HPDE6-E6E7 (cell line): ENCODE results near the gene TSGA10.
"Not testable (repeated sequence)": the region's sequence is repeated elsewhere in the genome, so short reads cannot be mapped to it uniquely, and the experiment has no call there.

ENCODE experiments used
- DNase-seq: peaks from one replicate; pipeline ENCODE4 v3.0.0; 2011; ENCODE audit warnings: missing footprints; ENCODE audit errors: extremely low spot score

Gene TSGA10

DNA sequence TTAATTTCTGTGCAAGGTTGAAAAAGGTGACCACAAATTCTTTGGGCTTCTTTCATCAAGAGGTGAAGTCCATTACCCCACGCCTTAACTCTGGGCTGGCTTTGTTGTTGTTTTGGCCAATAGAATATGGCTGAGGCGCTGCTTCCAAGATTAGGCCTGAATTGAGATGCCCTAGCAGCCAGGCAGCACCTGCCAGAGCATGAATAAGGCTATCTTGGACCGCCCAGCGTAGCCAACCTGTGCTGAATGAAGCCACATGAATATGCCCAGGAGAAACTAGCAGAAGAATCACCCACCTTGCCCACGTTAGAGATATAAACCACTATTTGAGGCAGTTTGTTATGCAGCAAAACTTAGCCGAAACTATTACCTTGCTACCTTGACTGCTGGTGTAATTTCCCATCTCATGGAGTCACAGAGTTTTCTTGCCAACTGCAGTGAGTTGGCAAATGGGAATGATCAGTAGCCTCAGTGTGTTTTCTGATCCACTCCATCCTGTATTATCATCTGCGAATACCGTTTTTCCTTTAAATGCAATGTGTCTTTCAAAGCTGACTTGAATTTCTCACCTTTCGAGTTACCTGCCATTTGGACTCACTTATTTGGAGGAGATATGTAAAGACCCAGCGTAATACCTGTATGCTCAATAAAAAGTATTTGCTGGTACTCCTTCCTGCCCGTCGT is 679 bp downstream of the TSGA10 start:
- DNase-seq = peak; percentile 10

DNA sequence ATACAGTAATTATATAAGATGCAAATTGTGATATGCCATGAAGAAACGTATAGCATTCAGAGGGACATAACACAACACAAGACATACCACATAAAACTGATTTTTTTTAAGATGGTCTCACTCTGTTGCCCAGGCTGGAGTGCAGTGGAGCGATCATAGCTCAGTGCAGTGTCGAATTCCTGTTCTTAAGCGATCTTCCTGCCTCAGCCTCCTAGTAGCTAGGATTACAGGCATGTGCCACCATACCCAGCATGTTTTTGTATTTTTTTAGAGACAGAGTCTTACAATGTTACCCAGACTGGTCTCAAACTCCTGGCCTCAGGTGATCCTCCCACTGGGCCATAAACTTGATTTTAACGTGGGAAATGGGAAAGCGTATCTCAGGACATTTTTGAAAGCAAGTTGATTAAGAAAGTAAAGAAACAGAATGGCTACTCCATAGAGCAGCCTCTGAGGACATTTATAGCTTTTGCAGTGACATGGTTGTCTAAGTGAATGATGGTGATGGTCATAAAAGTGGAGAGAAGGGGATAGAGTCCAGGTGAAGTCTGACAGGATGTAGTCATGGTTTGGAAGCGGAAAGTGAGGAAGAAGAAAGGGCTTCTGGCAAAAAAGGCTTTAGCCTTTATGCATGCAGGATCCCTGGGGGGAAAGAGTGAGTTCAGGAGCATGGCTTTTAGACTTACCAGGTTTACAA is 2.4 kb downstream of the TSGA10 start:
- no peak for DNase-seq

DNA sequence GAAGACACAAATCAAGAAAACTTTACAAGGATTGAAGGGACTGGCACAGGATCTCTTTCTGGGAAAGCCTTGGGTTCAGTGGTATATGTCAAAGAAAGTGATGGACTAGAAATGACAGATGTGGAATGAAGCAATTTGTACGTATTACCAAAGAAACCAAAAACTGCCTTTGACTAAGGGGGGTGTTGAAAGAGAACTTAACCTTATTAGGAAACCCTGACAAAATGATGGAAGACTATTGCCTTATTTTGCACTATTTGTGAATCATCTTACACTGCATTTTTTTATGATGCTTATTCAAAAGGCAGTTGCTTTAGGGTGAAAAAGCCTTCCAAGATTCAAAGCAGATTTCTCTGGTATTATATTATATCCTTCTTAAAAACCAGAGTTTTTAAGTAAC is 4.0 kb downstream of the TSGA10 start:
- no peak for DNase-seq

DNA sequence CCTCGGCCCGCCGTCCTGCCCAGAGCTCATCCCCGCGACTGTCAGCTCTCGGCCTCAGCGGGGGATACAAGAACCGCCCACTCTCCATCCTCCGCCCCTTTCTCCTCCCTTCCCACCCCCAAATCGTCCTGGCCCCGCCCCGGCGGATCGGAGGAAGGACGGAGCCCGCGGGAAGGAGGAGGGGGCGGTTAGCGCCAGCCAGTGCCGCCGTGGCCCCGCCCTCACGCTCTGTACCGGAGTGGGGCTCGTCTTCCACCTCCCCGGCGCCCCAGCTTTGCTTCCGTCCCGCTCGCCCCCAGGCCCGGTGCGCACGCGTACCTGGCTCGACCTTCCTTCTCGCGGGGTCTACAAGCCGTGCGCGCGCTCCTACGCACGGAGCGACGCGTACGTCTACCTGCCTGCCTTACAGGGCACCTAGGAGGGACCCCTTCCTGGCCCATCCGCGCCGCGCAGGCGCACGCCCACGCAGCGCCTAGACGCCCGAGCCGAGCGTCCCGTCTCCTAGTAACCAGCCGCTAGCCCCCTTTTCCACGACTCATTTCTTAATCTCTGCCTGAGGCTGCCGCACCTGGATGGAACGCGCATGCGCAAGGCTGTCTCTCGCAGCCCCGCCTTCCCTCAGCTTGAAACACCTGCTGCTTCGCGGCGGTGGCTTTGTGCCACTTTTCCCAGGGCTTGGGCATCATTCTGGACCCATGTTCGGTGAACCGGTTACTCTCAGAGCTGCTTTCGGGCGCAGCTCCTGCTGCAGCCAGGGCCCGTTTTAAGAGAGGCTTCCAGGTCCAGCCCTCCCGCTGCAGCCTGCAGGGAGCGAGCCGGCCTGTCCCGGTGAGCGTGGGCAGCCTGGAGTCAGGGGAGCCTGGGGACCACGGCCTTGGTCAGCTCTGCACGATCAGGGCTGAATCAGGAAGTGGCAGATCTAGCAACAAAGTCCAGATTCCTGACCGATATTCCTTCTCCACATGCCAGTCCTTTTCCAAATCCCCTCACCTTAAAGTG is 13.3 kb downstream of the TSGA10 start, which contains the start of gene C2orf15:
TSS of gene C2orf15 (plus strand) at position 598 of the 999 bp plus-strand sequence. CDS start 8,852 bp downstream, outside the sequence.
- DNase-seq = peak; percentile 82

DNA sequence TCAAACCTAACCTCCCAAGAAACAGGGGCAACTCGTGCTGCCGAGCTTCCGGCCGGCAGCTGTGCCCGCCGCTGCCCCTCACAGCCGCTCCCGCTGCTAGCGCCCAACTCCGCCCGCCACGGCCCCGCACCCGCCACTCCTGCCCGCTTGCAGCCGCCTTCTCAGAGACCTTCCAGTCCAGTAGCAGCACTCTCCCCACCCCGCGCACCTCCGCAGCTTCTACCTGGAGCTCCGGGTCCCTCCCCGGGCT is 14.0 kb downstream of the TSGA10 start:
- no peak for DNase-seq

DNA sequence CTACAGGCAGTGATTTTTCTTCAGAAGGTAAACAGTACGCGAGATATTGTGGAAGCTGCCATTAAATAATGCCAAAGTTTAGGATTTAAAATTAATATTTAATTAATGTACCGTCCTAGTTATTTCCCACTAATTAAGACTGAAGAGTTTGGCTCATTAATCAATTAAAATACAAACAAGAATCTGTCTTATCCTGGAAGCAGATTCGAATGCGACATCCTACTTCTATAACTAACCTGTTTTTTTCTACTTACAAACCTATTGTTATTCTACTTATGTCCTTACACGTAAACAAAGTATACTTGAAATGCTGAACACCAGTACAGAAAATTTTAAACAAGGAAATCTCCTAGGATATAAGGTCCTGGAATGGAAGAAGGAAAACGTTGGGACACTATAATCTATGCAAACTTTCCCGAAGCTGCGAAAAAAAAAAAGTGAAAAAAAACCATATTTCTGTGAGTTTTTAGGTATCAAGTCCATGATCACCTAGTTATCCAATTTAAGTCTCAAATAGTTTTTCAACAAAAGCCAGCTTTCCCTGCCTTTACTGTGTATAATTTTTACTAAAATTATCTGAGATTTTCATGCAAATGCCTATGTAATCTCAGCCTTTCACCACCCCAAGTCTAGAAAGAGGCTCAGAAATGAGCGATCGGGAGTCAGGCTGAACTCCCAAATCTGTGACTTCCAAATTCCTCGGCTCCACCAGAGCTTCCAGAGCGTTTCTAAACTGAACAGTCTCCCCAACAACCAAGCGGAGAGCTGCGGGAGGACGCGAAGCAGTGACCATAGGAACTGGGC is 14.5 kb downstream of the TSGA10 start:
- no peak for DNase-seq

DNA sequence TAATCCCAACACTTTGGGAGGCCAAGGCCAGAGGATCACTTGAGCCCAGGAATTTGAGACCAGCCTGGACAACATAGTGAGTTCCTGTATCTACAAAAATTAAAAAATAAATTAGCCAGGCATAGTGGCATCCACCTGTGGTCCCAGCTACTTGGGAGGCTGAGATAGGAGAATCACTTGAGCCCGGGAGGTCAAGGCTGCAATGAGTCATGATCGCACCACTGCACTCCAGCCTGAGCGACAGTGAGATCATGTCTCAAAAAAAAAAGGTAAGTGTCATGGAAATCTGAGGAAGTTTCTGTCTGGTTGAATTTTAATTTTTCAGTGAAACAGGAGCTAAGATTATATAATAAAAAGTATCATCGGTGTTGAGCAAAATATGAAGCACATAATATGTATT is 15.7 kb downstream of the TSGA10 start:
- no peak for DNase-seq

DNA sequence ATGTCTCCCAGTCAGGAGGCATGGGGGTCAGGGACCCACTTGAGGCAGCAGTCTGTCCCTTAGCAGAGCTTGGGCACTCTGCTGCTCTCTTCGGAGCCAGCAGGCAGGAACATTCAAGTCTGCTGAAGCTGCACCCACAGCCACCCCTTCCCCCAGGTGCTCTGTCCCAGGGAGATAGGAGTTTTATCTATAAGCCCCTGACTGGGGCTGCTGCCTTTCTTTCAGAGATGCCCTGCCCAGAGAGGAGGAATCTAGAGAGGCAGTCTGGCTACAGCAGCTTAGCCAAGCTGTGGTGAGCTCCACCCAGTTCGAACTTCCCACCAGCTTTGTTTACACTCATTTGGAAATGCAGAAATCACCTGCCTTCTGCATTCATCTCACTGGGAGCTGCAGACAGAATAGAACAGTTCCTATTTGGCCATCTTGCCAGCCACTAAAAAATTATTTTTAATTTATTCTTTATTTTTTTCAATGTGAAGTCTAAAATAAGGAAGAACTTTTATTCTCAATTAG is 19.6 kb downstream of the TSGA10 start:
- DNase-seq = not testable (repeated sequence)

DNA sequence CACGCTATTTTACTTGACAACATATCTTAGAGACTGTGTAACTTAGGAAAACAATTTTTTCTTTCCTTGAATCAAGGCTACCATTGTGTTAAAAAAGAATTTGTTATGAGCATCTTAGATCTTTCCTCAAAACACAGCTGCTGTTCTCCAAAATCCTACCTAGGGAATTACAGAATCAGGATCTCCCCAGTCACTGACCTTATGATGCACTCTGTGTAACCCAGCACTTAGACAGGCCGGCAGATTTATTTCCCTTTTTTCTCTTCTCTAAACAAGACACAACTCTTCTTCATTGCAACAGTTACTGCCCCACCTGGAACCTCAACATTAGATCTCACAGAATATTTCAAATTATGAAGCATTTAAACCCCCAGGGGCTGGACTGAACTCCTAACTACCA is 26.8 kb downstream of the TSGA10 start:
- DNase-seq = no peak

DNA sequence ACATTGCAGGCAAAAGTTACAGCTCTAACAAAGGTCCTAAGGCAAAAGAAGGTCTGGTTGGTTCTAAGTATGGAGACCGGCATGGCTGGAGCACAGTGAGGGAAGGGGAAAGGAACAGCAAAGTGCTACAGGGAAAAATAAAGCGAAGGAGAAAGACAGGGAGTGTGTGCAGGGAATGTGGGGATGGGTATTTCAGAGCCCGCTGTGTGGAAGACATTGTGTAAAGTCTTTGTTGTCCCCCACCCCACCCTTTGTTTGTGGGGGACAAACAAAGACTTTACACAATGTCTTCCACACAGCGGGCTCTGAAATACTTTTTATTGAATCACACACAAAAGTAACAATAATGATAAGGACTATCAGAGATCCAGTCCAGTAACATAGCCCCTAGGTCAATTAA is 42.1 kb downstream of the TSGA10 start:
- no peak for DNase-seq

DNA sequence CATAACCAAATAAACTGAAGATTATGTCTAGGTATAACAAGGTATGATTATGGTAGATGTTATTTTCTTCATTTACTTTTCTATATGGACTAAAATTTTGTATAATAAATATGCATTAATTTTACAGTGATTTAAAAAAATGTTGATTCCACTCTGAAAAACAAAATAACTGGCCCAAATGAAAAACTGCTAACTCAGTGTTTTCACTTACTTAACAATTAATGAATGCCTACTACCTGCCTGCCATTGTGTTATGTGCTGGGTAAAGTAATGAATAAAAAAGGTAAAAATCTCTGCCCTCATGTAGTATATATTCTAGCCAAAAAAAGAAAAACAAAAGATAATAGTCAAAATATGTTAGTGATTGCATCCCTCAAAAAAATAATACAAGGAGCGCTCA is 42.8 kb downstream of the TSGA10 start:
- no peak for DNase-seq

DNA sequence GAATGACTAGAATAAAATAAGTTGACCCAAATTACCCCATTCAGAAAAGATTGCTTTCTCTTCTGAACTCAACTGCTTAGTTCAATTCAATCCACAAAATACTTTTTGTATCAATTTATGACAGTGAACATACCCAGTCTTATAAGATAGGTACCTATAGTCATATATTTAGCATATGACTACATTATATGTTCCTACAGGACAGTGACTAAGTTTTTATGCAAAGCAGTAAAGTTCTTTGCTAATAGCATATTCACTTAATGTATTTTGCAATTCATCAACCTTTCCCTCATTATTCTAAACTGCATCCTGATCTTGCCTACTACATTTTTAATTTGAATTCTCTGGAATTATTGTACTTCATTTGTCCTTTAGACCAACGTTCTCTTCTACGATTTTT is 43.5 kb downstream of the TSGA10 start:
- DNase-seq = no peak

DNA sequence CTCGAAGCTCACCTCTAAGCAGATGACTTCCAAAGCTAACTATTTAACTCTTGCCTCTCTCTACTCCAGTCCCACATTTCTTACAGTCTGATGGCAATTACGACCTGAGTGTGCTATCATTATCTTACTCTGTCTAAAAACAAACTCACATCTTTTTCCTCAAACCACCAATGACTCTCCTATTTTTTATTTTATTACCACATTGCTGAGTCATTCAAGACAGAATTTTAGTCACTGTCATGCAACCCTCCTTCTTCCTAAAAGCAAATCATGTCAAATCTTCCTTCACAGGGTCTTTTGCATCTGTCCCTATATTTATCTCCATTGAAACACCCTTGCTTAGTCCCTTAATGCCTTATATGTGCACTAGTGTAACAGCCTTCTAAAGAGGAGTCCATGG is 47.8 kb downstream of the TSGA10 start:
- no peak for DNase-seq

DNA sequence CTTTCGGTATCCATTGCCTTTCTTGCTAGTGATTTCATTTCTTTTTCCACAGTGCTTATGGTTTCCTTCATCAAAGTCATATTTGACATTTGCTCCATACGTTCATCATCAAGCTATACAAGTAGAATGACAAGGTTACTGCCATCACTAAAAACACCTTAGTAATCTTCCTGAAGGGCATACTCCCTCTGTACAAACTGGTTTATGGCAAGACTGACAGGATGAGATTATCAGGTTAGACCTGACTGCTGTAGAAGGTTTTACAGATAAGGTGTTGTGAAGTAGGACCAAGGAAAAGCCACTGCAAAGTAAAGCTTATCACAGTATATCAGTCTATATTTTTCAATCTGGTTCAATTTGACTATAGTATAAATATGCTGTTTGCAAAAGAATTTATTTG is 50.7 kb downstream of the TSGA10 start:
- DNase-seq = no peak

DNA sequence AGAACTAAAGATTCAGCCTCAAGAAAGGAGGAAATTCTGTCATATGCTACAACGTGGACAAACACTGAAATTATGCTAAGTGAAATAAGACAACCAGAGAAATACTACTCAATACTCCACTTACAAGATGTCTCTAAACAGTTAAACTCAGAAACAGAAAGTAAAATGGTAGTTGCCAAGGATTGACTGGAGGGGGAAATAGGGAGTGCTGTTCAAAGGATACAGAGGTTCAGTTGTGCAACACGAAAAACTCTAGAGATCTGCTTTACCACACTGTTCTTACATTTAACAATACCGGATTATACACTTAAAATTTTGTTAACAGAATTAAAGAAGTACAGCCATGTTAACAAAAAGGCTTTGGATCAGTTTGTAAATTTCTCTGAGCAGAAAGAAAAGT is 53.0 kb downstream of the TSGA10 start:
- no peak for DNase-seq

DNA sequence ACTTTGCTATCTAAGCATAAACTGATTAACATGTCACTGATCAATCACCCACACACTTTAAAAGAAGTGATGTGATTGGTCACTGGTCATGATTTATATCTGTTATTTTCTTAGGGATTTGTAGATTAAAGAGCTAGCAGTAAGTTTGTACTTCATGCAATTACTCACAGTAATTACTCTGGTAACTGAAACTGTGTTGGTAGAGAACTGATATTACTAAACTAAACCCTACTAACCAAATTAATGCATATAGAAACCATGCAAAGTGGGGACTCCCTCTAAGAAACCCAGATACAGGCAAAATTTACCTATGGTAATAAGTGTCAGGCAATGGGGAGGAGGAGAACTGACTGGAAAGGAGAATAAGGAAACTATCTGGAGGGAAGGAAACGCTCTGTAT is 58.0 kb downstream of the TSGA10 start:
- no peak for DNase-seq

DNA sequence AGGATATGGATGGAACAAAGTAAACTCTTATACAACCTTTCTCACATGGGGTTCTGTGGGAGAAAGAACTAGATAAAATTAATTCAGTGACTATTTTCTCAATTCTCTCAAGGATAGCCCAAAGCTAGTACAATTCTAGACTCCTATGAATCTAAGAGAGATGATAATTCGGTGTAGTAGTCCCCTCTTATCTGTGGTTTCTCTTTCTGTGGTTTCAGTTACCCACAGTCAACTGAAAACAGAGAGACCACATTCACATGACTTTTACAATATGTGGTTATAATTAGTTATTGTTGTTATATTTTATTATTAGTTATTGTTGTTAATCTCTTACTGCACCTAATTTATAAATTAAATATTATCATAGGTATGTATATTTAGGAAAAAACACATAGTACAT is 66.7 kb downstream of the TSGA10 start:
- DNase-seq = no peak

DNA sequence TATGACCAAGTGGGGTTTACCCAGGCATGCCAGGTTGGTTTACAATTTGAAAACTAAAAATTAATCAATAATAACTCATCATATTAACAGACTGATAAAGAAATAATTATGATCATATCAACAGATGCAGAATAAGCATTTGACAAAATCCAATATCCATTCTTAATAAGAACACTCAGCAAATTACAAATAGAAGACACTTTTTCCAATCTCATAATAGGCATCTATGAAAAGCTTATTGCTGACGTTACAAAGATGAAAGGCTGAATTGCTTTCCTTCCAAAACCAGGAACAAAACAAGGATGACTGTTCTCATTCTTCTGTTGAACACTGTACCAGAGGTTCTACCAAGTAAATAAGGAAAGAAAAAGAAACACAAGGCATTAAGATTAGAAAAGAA is 68.4 kb downstream of the TSGA10 start:
- DNase-seq = no peak

DNA sequence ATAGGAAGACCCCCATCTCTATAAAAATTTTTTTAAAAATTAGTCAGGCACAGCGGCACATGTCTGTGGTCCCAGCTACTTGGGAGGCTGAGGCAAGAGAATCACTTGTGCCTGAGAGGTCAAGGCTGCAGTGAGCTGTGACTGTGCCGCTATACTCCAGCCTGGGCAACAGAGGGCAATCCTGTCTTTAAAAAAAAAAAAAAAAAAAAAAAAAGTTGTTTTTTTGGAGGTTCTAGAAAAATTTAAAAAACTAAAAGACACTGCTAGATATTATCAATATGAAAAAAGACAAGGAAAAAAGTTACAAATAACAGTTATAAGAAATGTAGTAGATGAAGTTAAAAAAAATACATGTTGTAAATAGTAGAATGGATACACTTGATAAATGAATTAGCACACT is 69.3 kb downstream of the TSGA10 start:
- no peak for DNase-seq

DNA sequence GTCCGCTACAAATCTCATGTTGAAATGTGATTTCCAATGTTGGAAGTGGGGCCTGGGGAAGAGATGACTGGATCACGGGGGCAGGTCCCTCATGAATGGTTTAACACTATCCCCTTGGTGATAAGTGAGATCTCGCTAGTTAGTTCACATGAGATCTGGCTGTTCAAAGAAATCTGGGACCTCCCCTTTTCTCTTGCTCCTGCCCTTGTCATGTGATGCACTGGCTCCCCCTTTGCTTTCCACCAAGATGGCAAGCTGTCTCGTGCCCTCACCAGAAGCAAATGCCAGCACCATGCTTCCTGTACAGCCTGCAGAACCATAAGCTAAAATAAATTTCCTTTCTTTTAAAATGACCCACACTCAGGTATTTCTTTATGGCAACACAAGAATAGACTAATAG is 70.5 kb downstream of the TSGA10 start:
- DNase-seq = no peak

DNA sequence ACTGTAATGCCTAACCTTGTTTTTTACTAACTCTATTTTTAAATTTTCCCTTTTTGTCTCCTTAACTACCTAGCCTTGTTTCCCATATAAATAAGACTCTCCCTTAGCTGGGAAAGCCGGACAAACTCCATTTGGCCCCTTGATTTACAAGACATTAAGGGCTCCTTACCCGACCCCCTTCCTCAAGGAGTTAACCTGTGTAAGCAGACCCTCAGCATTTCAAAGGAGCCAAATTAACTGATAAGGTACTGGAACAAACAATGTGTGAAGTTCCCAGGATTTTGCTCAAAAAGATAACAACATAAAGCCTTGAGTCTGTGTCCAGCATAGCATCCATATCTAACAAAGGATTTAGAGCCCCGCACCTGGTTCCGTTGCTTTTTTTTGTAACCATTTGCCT is 72.9 kb downstream of the TSGA10 start:
- no peak for DNase-seq

DNA sequence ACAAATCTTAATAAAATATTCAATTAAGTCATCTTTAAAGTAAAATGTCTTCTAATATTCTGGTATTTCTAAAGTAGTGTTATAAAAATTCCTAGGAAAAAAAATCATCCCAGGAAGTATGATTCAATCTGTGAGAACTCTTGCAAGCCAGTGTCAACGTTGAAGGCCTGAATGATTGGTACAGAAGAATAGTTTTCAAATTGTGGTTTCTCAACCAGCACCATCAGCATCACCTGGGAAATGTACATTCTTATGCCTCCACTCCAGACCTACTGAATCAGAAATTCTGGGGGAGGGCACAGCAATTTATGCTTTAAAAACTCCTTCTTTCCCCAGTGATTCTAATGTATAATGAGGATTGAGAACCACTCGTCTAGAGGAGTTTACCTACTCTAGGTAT is 75.5 kb downstream of the TSGA10 start:
- DNase-seq = no peak
